Measurements from ENCODE around the gene FLRT1.

Gene FLRT1

DNA sequence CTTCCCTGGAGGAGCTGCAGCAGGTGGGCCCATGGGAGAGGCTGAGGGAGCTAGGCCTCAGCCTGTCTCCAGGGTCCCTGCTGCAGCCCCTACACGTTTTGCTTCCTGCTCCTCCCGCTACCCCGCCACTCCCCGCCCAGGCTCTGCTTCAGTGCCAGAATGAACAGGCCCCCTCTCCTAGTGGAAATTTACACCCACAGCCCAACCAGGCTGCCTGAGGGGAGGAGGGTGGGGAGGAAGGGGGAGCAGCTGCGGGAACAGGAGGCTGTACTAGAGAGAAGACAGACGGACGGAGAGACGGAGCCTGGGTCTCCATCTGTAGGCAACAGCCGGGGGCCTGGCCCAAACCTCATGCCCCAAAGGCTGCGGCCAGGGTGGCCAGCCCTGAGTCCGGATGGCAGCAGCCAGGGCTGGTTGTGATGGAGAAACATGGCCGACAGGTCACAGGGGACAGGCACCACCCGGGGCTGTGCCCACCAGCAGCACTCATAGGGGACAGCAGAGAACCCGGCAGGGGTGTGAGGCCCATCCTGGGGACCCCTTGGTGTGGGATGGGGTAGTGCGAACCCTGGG lies 20.6 kb downstream of the FLRT1 start:
- peaks cover 44% of the 10 kb centered on the region for H3K4me1 ChIP-seq (ENCODE audit: control insufficient read depth, insufficient read depth, low read length)
- WGBS, 2 experiments: 85 to 87% methylated on average over 15 of the region's 15 CpGs
- H3K27ac ChIP-seq (ENCODE audit: insufficient read depth, low read depth, low read length, poor library complexity, severe bottlenecking): no peak overlapping the region
- H3K9me3 ChIP-seq (ENCODE audit: control insufficient read depth, low read length): no peaks in the 10 kb centered on the region
- no peaks in the 10 kb centered on the region for H3K36me3 ChIP-seq (ENCODE audit: control insufficient read depth, insufficient read depth, low read length)
- H3K27me3 ChIP-seq (ENCODE audit: control insufficient read depth, insufficient read depth, low read length, poor library complexity, severe bottlenecking): peaks cover 25% of the 10 kb centered on the region
- no peak overlapping the region for H3K4me3 ChIP-seq (ENCODE audit: insufficient read depth, low read depth, low read length)

DNA sequence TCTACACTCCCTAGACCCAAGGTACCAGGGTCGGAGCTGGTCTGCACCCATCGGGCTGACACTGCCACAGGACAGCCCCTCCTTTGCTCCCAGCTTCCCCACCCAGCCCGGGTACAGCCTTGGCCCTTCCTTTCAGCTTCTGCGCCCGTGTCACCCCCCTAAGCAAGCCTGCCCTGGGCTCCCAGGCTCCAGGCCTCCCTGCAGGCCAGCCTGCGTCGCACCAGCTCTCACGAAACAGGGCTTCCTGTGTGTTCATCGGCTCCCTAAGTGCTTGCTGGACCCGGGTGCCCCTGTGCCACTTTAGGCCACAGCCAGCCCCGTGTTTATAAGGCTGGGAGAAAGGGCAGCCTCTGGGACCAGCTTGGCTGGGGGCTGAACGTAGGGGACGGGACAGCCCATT lies 21.1 kb downstream of the FLRT1 start:
- Histone ChIP-seq H3K27me3 (ENCODE audit: control insufficient read depth, insufficient read depth, low read length, poor library complexity, severe bottlenecking) (peaks cover 29% of the 10 kb centered on the region), H3K4me1 (ENCODE audit: control insufficient read depth, insufficient read depth, low read length) (peaks cover 47% of the 10 kb centered on the region), H3K9me3 (ENCODE audit: control insufficient read depth, low read length) (no peaks in the 10 kb centered on the region), H3K27ac (ENCODE audit: insufficient read depth, low read depth, low read length, poor library complexity, severe bottlenecking) (no peak overlapping the region), H3K36me3 (ENCODE audit: control insufficient read depth, insufficient read depth, low read length) (no peaks in the 10 kb centered on the region), H3K4me3 (ENCODE audit: insufficient read depth, low read depth, low read length) (no peak overlapping the region)
- WGBS, 2 experiments: 91 to 94% methylated on average over 13 of the region's 13 CpGs

DNA sequence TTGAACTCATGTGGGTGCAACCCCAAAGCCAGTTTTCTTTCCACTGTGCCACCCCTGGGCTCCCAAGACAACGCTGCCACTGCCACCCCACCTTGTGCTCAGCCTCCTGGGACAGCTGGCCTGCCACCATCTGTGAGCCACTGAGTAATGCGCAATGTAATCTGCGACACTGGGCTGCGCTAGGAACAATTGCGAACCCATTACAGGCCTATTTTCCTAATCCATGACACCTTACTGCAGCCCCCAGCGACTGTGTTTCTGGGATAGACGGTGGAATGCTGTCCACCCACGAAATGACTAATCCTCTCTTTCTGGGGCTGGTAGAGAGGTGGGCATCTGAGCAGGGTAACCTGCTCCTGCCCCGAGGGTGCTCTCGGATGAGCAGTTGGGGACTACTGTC lies 22.2 kb downstream of the FLRT1 start:
- H3K9me3 ChIP-seq (ENCODE audit: control insufficient read depth, low read length): no peaks in the 10 kb centered on the region
- no peak overlapping the region for H3K27ac ChIP-seq (ENCODE audit: insufficient read depth, low read depth, low read length, poor library complexity, severe bottlenecking)
- H3K27me3 ChIP-seq (ENCODE audit: control insufficient read depth, insufficient read depth, low read length, poor library complexity, severe bottlenecking): peaks cover 39% of the 10 kb centered on the region
- H3K4me3 ChIP-seq (ENCODE audit: insufficient read depth, low read depth, low read length): no peak overlapping the region
- no peaks in the 10 kb centered on the region for H3K36me3 ChIP-seq (ENCODE audit: control insufficient read depth, insufficient read depth, low read length)
- peaks cover 44% of the 10 kb centered on the region for H3K4me1 ChIP-seq (ENCODE audit: control insufficient read depth, insufficient read depth, low read length)
- 91 to 92% methylated on average over 10 of the region's 10 CpGs for WGBS, 2 experiments

DNA sequence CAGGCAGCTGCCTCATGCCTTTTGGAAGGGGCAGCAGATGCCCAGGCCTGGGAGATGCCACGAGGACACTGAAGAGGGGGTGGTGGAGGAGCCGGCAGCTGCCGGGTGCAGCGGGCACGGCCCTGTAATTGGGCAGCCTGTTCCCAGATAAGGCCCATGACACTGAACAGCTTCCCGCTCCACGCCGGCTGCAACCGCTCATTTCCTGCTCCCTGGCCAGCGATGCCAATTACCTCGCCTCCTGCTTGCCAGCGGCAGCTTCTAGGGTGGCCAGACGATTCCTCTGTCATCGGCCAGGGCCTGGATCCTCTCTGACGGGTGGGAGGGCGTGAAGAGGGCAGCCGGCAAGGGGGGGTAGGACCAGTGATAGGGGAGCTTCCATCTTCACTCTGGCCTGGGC lies 22.8 kb downstream of the FLRT1 start:
- H3K4me1 ChIP-seq (ENCODE audit: control insufficient read depth, insufficient read depth, low read length): peaks cover 42% of the 10 kb centered on the region
- peaks cover 45% of the 10 kb centered on the region for H3K27me3 ChIP-seq (ENCODE audit: control insufficient read depth, insufficient read depth, low read length, poor library complexity, severe bottlenecking)
- no peaks in the 10 kb centered on the region for H3K9me3 ChIP-seq (ENCODE audit: control insufficient read depth, low read length)
- no peak overlapping the region for H3K27ac ChIP-seq (ENCODE audit: insufficient read depth, low read depth, low read length, poor library complexity, severe bottlenecking)
- H3K4me3 ChIP-seq (ENCODE audit: insufficient read depth, low read depth, low read length): no peak overlapping the region
- H3K36me3 ChIP-seq (ENCODE audit: control insufficient read depth, insufficient read depth, low read length): no peaks in the 10 kb centered on the region
- 92 to 94% methylated on average over 17 of the region's 17 CpGs for WGBS, 2 experiments

DNA sequence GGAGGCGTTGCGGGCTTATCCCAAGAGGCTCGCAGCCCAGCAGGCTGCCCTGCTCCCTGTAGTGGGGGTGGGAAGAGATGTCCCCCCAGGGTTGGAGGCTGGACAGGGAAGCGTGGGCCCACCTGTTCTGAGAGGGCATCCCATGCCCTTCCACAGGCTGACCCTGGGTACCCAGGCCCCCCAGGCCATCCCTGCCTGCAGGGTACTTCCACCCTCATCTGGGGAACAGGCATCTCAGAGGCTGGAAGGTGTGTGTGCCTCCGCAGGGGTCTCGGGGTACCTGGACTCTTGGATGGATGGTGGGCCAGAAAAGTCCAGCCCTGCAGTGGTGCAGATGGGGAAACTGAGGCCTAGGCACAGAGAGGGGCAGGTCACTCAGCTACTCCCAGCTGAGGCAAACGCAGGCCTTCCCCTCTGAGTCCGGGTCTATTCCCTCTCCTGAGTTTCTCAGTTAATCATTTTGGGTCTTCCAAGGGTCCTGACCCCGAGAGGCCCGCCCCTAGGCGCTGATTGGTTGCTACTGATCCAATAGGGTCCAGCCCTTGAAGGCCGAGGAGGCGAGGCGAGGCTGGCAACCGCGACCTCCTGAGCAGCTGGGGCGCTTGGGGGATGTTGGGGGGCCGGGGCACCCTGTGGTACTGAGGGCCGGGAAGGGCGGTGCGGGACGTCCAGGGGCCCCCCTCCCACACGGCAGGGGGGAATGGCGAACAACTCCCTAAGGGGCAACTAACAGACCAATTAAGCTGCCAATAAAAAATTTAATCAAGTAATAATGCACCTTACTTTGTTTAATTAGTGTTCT lies 23.8 kb downstream of the FLRT1 start:
- no peaks in the 10 kb centered on the region for H3K36me3 ChIP-seq (ENCODE audit: control insufficient read depth, insufficient read depth, low read length)
- H3K4me1 ChIP-seq (ENCODE audit: control insufficient read depth, insufficient read depth, low read length): peaks cover 40% of the 10 kb centered on the region
- no peaks in the 10 kb centered on the region for H3K9me3 ChIP-seq (ENCODE audit: control insufficient read depth, low read length)
- no peak overlapping the region for H3K4me3 ChIP-seq (ENCODE audit: insufficient read depth, low read depth, low read length)
- H3K27me3 ChIP-seq (ENCODE audit: control insufficient read depth, insufficient read depth, low read length, poor library complexity, severe bottlenecking): peaks cover 45% of the 10 kb centered on the region
- WGBS, 2 experiments: 66 to 70% methylated on average over 23 to 24 of the region's 24 CpGs
- no peak overlapping the region for H3K27ac ChIP-seq (ENCODE audit: insufficient read depth, low read depth, low read length, poor library complexity, severe bottlenecking)

DNA sequence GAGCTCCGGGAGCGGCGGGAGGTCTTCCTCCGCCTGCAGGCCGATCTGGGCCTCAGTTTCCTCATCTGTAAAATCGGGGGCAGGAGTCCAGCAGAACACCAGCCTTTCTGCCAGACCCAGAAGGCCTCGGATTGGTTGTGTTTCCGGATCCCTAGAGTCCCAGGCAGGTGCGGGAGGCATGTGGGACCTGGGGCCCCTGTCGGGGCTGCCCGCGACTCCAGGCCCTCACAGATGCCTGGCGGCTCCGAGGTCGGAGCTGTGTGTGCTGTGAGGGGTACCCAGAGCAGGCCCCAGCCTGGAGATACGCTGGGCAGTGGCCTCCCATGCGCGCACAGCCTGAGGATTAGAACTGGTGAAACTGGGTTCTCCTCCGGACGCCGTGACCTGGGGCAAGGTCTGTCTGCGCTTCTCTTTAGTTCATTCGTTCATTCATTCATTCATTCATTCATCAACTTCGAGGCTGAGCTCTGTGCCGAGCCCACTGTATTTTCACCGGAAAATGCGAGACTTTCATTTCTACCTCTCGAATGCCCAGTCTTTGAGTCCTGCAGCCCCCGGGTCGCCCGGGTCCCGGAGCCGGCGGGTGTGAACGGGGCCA lies 24.6 kb downstream of the FLRT1 start:
- no peaks in the 10 kb centered on the region for H3K9me3 ChIP-seq (ENCODE audit: control insufficient read depth, low read length)
- H3K36me3 ChIP-seq (ENCODE audit: control insufficient read depth, insufficient read depth, low read length): no peaks in the 10 kb centered on the region
- H3K4me3 ChIP-seq (ENCODE audit: insufficient read depth, low read depth, low read length): peak overlapping the region; percentile 36
- peaks cover 32% of the 10 kb centered on the region for H3K4me1 ChIP-seq (ENCODE audit: control insufficient read depth, insufficient read depth, low read length)
- H3K27me3 ChIP-seq (ENCODE audit: control insufficient read depth, insufficient read depth, low read length, poor library complexity, severe bottlenecking): peaks cover 40% of the 10 kb centered on the region
- 28 to 30% methylated on average over 35 of the region's 35 CpGs for whole genome bisulfite sequencing, 2 experiments
- no peak overlapping the region for H3K27ac ChIP-seq (ENCODE audit: insufficient read depth, low read depth, low read length, poor library complexity, severe bottlenecking)

DNA sequence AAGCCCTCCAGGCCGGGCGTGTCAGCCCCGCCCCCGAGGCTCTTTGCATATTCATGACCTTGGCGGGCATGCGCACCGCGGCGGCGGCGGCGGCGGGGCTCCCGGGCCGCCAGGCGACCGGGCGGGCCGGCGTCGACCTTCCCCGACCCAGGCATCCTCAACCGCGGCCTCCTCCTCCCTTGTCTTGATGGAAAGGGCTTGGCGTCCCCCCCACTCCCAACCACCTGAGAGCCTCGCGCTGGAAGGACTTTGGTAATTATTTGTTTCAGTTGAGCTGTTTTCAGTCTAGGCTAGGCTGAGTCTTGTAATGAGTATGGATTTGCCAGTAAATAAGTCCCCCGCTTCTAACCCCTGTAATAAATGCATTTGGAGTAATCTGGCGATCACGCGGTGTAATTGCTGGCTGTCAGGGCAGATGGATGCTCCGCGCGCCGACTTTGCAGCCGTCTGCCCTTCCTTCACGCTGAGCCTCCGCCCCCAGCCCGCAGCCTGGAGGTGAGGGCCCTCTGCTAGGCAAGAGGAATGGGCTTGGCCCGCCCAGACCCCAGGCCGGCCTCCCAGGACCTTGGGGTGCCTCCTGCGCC lies 25.2 kb downstream of the FLRT1 start:
- peaks cover 38% of the 10 kb centered on the region for H3K27me3 ChIP-seq (ENCODE audit: control insufficient read depth, insufficient read depth, low read length, poor library complexity, severe bottlenecking)
- H3K4me3 ChIP-seq (ENCODE audit: insufficient read depth, low read depth, low read length): peak overlapping the region; percentile 36
- H3K9me3 ChIP-seq (ENCODE audit: control insufficient read depth, low read length): no peaks in the 10 kb centered on the region
- H3K36me3 ChIP-seq (ENCODE audit: control insufficient read depth, insufficient read depth, low read length): no peaks in the 10 kb centered on the region
- H3K27ac ChIP-seq (ENCODE audit: insufficient read depth, low read depth, low read length, poor library complexity, severe bottlenecking): no peak overlapping the region
- 3% methylated on average over 41 to 42 of the region's 42 CpGs for WGBS, 2 experiments
- peaks cover 26% of the 10 kb centered on the region for H3K4me1 ChIP-seq (ENCODE audit: control insufficient read depth, insufficient read depth, low read length)

DNA sequence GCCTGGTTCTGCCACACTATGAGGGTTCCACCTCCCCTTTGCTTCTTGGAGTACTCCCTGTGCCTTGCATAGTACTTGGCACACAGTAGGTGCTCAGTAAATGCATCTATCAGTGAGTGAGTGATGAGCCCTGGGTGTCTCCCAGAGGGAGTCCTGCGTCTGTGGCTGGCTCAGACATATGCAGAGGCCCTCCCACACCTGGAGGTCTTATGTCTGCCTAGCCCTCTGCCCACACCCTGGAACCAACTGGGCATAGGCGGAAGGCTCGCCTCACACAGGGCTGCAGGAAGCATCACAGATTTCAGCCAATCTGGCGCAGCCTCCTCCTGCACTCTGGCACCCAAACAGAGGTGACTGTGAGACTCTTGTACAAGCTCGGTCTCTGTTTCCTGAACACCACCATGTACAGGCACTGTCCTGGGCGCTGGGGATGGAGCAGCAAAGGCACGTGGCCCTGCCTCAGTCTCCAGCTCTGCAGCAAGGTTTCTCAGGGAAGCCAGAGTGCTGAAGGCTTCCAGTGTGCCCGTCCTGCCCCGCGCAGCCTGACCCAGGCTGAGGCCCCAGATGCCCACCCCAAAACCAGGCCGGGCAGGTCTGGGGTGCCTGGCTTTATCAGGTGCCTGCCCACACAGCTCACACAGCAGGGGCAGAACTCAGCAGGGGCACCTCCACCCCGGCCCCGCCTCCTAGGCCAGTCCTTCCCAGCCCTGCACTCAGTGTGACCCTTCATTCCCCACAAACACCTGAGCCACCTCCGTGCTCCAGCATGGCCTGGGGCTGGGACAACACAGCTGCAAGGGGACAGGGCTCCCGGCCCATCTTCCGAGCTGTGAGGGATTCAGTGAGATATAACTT lies 26.7 kb downstream of the FLRT1 start:
- peaks cover 38% of the 10 kb centered on the region for H3K27me3 ChIP-seq (ENCODE audit: control insufficient read depth, insufficient read depth, low read length, poor library complexity, severe bottlenecking)
- H3K9me3 ChIP-seq (ENCODE audit: control insufficient read depth, low read length): no peaks in the 10 kb centered on the region
- peaks cover 26% of the 10 kb centered on the region for H3K4me1 ChIP-seq (ENCODE audit: control insufficient read depth, insufficient read depth, low read length)
- H3K36me3 ChIP-seq (ENCODE audit: control insufficient read depth, insufficient read depth, low read length): no peaks in the 10 kb centered on the region
- 84% methylated on average over 16 of the region's 16 CpGs for WGBS, 2 experiments
- no peak overlapping the region for H3K4me3 ChIP-seq (ENCODE audit: insufficient read depth, low read depth, low read length)
- no peak overlapping the region for H3K27ac ChIP-seq (ENCODE audit: insufficient read depth, low read depth, low read length, poor library complexity, severe bottlenecking)

DNA sequence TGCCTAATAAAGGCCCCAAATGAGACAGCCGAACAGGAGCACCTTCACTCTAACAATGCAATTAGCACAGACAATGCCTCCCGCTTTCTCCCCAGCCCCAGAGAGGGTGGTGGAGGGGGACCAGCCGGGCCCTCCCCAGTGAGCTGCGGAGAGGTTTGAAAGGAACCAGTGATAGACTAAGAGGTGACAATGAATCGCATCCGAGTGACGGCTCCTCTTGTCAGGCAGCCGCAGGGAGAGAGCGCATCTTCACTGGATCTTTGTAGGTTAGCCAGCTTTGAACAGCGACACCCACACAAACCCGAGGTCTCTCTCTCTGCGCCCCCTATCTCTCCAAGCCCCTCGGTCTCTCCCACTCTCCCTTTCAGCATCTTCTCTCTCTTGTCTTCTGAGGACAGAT lies 28.0 kb downstream of the FLRT1 start:
- no peak overlapping the region for H3K4me3 ChIP-seq (ENCODE audit: insufficient read depth, low read depth, low read length)
- no peaks in the 10 kb centered on the region for H3K36me3 ChIP-seq (ENCODE audit: control insufficient read depth, insufficient read depth, low read length)
- WGBS, 2 experiments: 59 to 66% methylated on average over 13 of the region's 13 CpGs
- H3K4me1 ChIP-seq (ENCODE audit: control insufficient read depth, insufficient read depth, low read length): peaks cover 40% of the 10 kb centered on the region
- no peaks in the 10 kb centered on the region for H3K9me3 ChIP-seq (ENCODE audit: control insufficient read depth, low read length)
- no peak overlapping the region for H3K27ac ChIP-seq (ENCODE audit: insufficient read depth, low read depth, low read length, poor library complexity, severe bottlenecking)
- H3K27me3 ChIP-seq (ENCODE audit: control insufficient read depth, insufficient read depth, low read length, poor library complexity, severe bottlenecking): peaks cover 38% of the 10 kb centered on the region

All from ectodermal cell (in vitro differentiated cells).